HG03342 (cell line): ENCODE results near the gene FAM78A.
"Not testable (repeated sequence)": the region's sequence is repeated elsewhere in the genome, so short reads cannot be mapped to it uniquely, and the experiment has no call there.

ENCODE experiments used
- ATAC-seq: cut with Tn5 transposase; IDR thresholded peaks from one replicate; pipeline ENCODE4 v1.9.1; 2021; ENCODE audit warnings: mild to moderate bottlenecking, moderate library complexity; ENCODE audit not compliant: unreplicated experiment

FAM78A gene

GRCh38 chr9:131270171-131271015 lies 5.9 kb downstream of the FAM78A start:
- ATAC-seq = no peak

GRCh38 chr9:131266266-131267229 lies 9.8 kb downstream of the FAM78A start:
- no peak for ATAC-seq

GRCh38 chr9:131264231-131264630 lies 12.1 kb downstream of the FAM78A start:
- ATAC-seq = no peak

- ATAC-seq = no peak
Measured at GRCh38 chr9:131263701-131264100, 12.6 kb downstream of the FAM78A start.

- ATAC-seq = not testable (repeated sequence)
Measured at GRCh38 chr9:131263033-131263343, 13.3 kb downstream of the FAM78A start.

- no peak for ATAC-seq
Measured at GRCh38 chr9:131262327-131263032, 13.8 kb downstream of the FAM78A start.

- ATAC-seq = no peak
Measured at GRCh38 chr9:131260751-131261452, 15.4 kb downstream of the FAM78A start.

- no peak for ATAC-seq
Measured at GRCh38 chr9:131259916-131260597, 16.3 kb downstream of the FAM78A start.

- no peak for ATAC-seq
Measured at GRCh38 chr9:131259432-131259898, 16.8 kb downstream of the FAM78A start.

GRCh38 chr9:131258698-131259431 lies 17.4 kb downstream of the FAM78A start:
- no peak for ATAC-seq

GRCh38 chr9:131258186-131258585 lies 18.1 kb downstream of the FAM78A start:
- no peak for ATAC-seq

GRCh38 chr9:131257266-131258025 lies 18.9 kb downstream of the FAM78A start:
- no peak for ATAC-seq

- ATAC-seq = no peak
Measured at GRCh38 chr9:131255676-131256197, 20.6 kb downstream of the FAM78A start.

GRCh38 chr9:131254626-131255025 lies 21.7 kb downstream of the FAM78A start:
- ATAC-seq = no peak

- no peak for ATAC-seq
Measured at GRCh38 chr9:131253891-131254491, 22.3 kb downstream of the FAM78A start.

GRCh38 chr9:131252120-131252519 lies 24.2 kb downstream of the FAM78A start:
- no peak for ATAC-seq

- ATAC-seq = no peak
Measured at GRCh38 chr9:131246618-131247017, 29.7 kb downstream of the FAM78A start.

GRCh38 chr9:131244331-131244730 lies 32.0 kb downstream of the FAM78A start:
- ATAC-seq = not testable (repeated sequence)
